ENCODE results near the gene TC2N.

Gene TC2N

GRCh38 chr14:91884664-91885063 lies 17.3 kb upstream of the TC2N start:
- no peak; the same call in 2 of the 3 replicates for ATAC-seq (ENCODE audit: insufficient read depth, low read depth)
- no peak overlapping the region for H3K9ac ChIP-seq (ENCODE audit: low read depth, low read length)
- H2AFZ ChIP-seq (ENCODE audit: low read depth, low read length): no peak overlapping the region
- H3K27ac ChIP-seq (ENCODE audit: low read length): no peak overlapping the region
- H3K79me2 ChIP-seq (ENCODE audit: insufficient read depth, low read length): no peaks in the 10 kb centered on the region
- no peak overlapping the region for H3K4me2 ChIP-seq (ENCODE audit: insufficient read depth, low read length)
- no peaks in the 10 kb centered on the region for H3K36me3 ChIP-seq (ENCODE audit: insufficient read depth, low read length)
- no peaks in the 10 kb centered on the region for H4K20me1 ChIP-seq (ENCODE audit: insufficient read depth, low read length)
- H3K9me3 ChIP-seq (ENCODE audit: insufficient read depth, low read length, severe bottlenecking): no peaks in the 10 kb centered on the region
- TF ChIP-seq CTCF (IDR thresholded peaks at IDR 0.05; ENCODE audit: borderline replicate concordance, extremely low read depth, low read length, poor library complexity, severe bottlenecking): no peak
- no peak for TF ChIP-seq EZH2 (IDR thresholded peaks at IDR 0.05; ENCODE audit: borderline replicate concordance, low read depth, low read length, severe bottlenecking)
- H3K4me1 ChIP-seq (ENCODE audit: insufficient read depth, low read length): peaks cover 8% of the 10 kb centered on the region
- no peak overlapping the region for H3K4me3 ChIP-seq (ENCODE audit: low read depth in 1 of 2, low read length in 2 of 2)
- no peaks in the 10 kb centered on the region for H3K27me3 ChIP-seq (ENCODE audit: insufficient read depth, low read length, poor library complexity)
- DNase-seq: no peak

- ATAC-seq (ENCODE audit: insufficient read depth, low read depth) (no peak), DNase-seq (no peak)
- Histone ChIP-seq H3K4me2 (ENCODE audit: insufficient read depth, low read length) (no peak overlapping the region), H3K9me3 (ENCODE audit: insufficient read depth, low read length, severe bottlenecking) (no peaks in the 10 kb centered on the region), H2AFZ (ENCODE audit: low read depth, low read length) (no peak overlapping the region), H3K36me3 (ENCODE audit: insufficient read depth, low read length) (no peaks in the 10 kb centered on the region), H3K9ac (ENCODE audit: low read depth, low read length) (no peak overlapping the region), H3K27me3 (ENCODE audit: insufficient read depth, low read length, poor library complexity) (no peaks in the 10 kb centered on the region), H3K27ac (ENCODE audit: low read length) (no peak overlapping the region), H3K4me1 (ENCODE audit: insufficient read depth, low read length) (0 out of 2 replicates have a peak, but pooled peaks cover 4% of the 10 kb centered on the region), H3K79me2 (ENCODE audit: insufficient read depth, low read length) (no peaks in the 10 kb centered on the region), H4K20me1 (ENCODE audit: insufficient read depth, low read length) (no peaks in the 10 kb centered on the region), H3K4me3 (ENCODE audit: low read depth in 1 of 2, low read length in 2 of 2) (no peak overlapping the region)
- TF ChIP-seq CTCF (IDR thresholded peaks at IDR 0.05; ENCODE audit: borderline replicate concordance, extremely low read depth, low read length, poor library complexity, severe bottlenecking): no peak
- TF ChIP-seq EZH2 (IDR thresholded peaks at IDR 0.05; ENCODE audit: borderline replicate concordance, low read depth, low read length, severe bottlenecking): no peak
Observed at GRCh38 chr14:91883753-91884152, 16.4 kb upstream of the TC2N start.

GRCh38 chr14:91882776-91883175 lies 15.4 kb upstream of the TC2N start:
- TF ChIP-seq EZH2 (IDR thresholded peaks at IDR 0.05; ENCODE audit: borderline replicate concordance, low read depth, low read length, severe bottlenecking): no peak
- TF ChIP-seq CTCF (IDR thresholded peaks at IDR 0.05; ENCODE audit: borderline replicate concordance, extremely low read depth, low read length, poor library complexity, severe bottlenecking): no peak
- no peak for ATAC-seq (ENCODE audit: insufficient read depth, low read depth)
- Histone ChIP-seq H3K4me1 (ENCODE audit: insufficient read depth, low read length) (peaks cover 4% of the 10 kb centered on the region; the same call in 1 of the 2 replicates), H4K20me1 (ENCODE audit: insufficient read depth, low read length) (no peaks in the 10 kb centered on the region), H3K27ac (ENCODE audit: low read length) (no peak overlapping the region), H3K4me3 (ENCODE audit: low read depth in 1 of 2, low read length in 2 of 2) (no peak overlapping the region), H3K9ac (ENCODE audit: low read depth, low read length) (no peak overlapping the region), H3K9me3 (ENCODE audit: insufficient read depth, low read length, severe bottlenecking) (no peaks in the 10 kb centered on the region), H3K36me3 (ENCODE audit: insufficient read depth, low read length) (no peaks in the 10 kb centered on the region), H3K27me3 (ENCODE audit: insufficient read depth, low read length, poor library complexity) (no peaks in the 10 kb centered on the region), H3K4me2 (ENCODE audit: insufficient read depth, low read length) (no peak overlapping the region), H3K79me2 (ENCODE audit: insufficient read depth, low read length) (no peaks in the 10 kb centered on the region), H2AFZ (ENCODE audit: low read depth, low read length) (no peak overlapping the region)
- DNase-seq: no peak

GRCh38 chr14:91882369-91882768 lies 15.0 kb upstream of the TC2N start:
- H3K4me3 ChIP-seq (ENCODE audit: low read depth in 1 of 2, low read length in 2 of 2): no peak overlapping the region
- no peak overlapping the region for H3K27ac ChIP-seq (ENCODE audit: low read length)
- no peaks in the 10 kb centered on the region for H3K27me3 ChIP-seq (ENCODE audit: insufficient read depth, low read length, poor library complexity)
- no peak for DNase-seq
- H3K36me3 ChIP-seq (ENCODE audit: insufficient read depth, low read length): no peaks in the 10 kb centered on the region
- peaks cover 8% of the 10 kb centered on the region for H3K4me1 ChIP-seq (ENCODE audit: insufficient read depth, low read length)
- H3K4me2 ChIP-seq (ENCODE audit: insufficient read depth, low read length): no peak overlapping the region
- H3K9ac ChIP-seq (ENCODE audit: low read depth, low read length): no peak overlapping the region
- H4K20me1 ChIP-seq (ENCODE audit: insufficient read depth, low read length): no peaks in the 10 kb centered on the region
- H3K9me3 ChIP-seq (ENCODE audit: insufficient read depth, low read length, severe bottlenecking): no peaks in the 10 kb centered on the region
- no peak overlapping the region for H2AFZ ChIP-seq (ENCODE audit: low read depth, low read length)
- no peak for ATAC-seq (ENCODE audit: insufficient read depth, low read depth)
- H3K79me2 ChIP-seq (ENCODE audit: insufficient read depth, low read length): no peaks in the 10 kb centered on the region
- TF ChIP-seq EZH2 (IDR thresholded peaks at IDR 0.05; ENCODE audit: borderline replicate concordance, low read depth, low read length, severe bottlenecking): no peak
- TF ChIP-seq CTCF (IDR thresholded peaks at IDR 0.05; ENCODE audit: borderline replicate concordance, extremely low read depth, low read length, poor library complexity, severe bottlenecking): no peak

Data from DND-41 (cell line).